ENCODE results near the gene UVRAG. TPM values are rescaled to one million over a fixed set of nuclear protein-coding genes. Genes with fewer than 3 reads are reported as not detected.

UVRAG gene
- total RNA-seq, 1 donor = 28.2 TPM

DNA sequence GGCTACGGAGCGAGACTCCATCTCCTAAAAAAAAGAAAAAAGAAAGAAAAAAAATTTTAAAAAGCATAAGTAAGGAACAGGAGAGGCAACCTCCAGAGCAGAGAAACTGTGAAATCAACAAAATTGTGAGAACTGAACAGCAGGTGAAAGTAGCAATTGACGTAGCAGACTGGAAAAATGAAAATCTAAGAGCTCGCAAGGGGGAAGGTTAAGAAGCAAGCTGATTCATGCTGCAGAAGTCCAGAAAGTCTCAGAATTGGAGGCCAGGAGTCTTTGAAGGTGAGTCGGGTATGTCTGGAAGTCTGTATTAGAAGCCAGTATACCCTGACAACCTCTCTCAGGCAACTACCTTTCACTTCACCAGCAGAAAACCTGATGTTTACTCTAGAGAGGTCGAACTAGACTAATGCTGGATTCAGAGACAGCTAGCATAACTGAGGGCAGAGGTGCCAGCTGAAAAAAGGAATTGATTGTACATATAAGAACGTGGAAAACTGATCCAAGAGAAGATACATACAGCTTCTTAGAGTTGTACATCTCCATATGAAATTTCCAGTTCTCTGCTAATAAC is 229.8 kb downstream of the UVRAG start:
- TF ChIP-seq, protein P1, sequence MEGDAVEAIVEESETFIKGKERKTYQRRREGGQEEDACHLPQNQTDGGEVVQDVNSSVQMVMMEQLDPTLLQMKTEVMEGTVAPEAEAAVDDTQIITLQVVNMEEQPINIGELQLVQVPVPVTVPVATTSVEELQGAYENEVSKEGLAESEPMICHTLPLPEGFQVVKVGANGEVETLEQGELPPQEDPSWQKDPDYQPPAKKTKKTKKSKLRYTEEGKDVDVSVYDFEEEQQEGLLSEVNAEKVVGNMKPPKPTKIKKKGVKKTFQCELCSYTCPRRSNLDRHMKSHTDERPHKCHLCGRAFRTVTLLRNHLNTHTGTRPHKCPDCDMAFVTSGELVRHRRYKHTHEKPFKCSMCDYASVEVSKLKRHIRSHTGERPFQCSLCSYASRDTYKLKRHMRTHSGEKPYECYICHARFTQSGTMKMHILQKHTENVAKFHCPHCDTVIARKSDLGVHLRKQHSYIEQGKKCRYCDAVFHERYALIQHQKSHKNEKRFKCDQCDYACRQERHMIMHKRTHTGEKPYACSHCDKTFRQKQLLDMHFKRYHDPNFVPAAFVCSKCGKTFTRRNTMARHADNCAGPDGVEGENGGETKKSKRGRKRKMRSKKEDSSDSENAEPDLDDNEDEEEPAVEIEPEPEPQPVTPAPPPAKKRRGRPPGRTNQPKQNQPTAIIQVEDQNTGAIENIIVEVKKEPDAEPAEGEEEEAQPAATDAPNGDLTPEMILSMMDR (IDR thresholded peaks at IDR 0.05; ENCODE audit: extremely low read depth, low read depth, low read length) = no peak
- Histone ChIP-seq H2AFZ (ENCODE audit: low read length) (no peak overlapping the region), H3K36me3 (ENCODE audit: insufficient read depth, low read length) (no peaks in the 10 kb centered on the region), H3K9me3 (ENCODE audit: low read depth, low read length) (no peaks in the 10 kb centered on the region), H3K4me1 (ENCODE audit: insufficient read depth, low read length) (peaks cover 8% of the 10 kb centered on the region), H3K27ac (ENCODE audit: low read depth, low read length) (no peak overlapping the region), H3K4me2 (ENCODE audit: insufficient read depth, low read length) (no peak overlapping the region), H3K27me3 (ENCODE audit: insufficient read depth, low read length) (no peaks in the 10 kb centered on the region), H3K4me3 (ENCODE audit: insufficient read depth, low read length) (no peak overlapping the region), H3K79me2 (ENCODE audit: insufficient read depth, low read length) (no peaks in the 10 kb centered on the region), H4K20me1 (ENCODE audit: insufficient read depth, low read length) (no peaks in the 10 kb centered on the region)
- DNase-seq (ENCODE audit: insufficient read length, low spot score, missing footprints) = no peak

DNA sequence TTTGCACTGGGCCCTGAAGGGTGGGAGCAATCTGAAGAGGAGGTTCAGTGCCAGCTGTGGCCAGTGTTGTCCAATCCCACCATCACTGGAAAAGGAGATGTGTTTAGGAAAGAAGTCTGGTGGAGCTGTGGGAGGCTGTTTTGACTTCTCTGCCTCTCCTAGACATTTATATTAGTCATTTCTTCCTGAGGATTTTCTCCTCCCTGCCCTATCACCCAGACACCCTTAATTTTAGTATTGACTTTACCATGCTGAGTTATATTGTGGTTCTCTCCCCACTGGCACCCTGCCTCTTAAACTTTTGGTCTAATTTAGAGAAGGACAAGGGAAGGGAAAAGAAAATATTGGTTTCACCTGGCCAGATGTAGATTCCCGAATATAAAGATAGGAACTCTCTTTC is 232.2 kb downstream of the UVRAG start:
- no peak overlapping the region for H3K27ac ChIP-seq (ENCODE audit: low read depth, low read length)
- H4K20me1 ChIP-seq (ENCODE audit: insufficient read depth, low read length) = peaks cover 3% of the 10 kb centered on the region
- no peaks in the 10 kb centered on the region for H3K79me2 ChIP-seq (ENCODE audit: insufficient read depth, low read length)
- H3K27me3 ChIP-seq (ENCODE audit: insufficient read depth, low read length) = no peaks in the 10 kb centered on the region
- no peak overlapping the region for H3K4me3 ChIP-seq (ENCODE audit: insufficient read depth, low read length)
- no peak overlapping the region for H2AFZ ChIP-seq (ENCODE audit: low read length)
- peak; percentile 91 for DNase-seq (ENCODE audit: insufficient read length, low spot score, missing footprints)
- peaks cover 8% of the 10 kb centered on the region for H3K4me1 ChIP-seq (ENCODE audit: insufficient read depth, low read length)
- H3K4me2 ChIP-seq (ENCODE audit: insufficient read depth, low read length) = no peak overlapping the region
- TF ChIP-seq, protein P1 (IDR thresholded peaks at IDR 0.05; ENCODE audit: extremely low read depth, low read depth, low read length) = no peak
- no peaks in the 10 kb centered on the region for H3K36me3 ChIP-seq (ENCODE audit: insufficient read depth, low read length)
- no peaks in the 10 kb centered on the region for H3K9me3 ChIP-seq (ENCODE audit: low read depth, low read length)

DNA sequence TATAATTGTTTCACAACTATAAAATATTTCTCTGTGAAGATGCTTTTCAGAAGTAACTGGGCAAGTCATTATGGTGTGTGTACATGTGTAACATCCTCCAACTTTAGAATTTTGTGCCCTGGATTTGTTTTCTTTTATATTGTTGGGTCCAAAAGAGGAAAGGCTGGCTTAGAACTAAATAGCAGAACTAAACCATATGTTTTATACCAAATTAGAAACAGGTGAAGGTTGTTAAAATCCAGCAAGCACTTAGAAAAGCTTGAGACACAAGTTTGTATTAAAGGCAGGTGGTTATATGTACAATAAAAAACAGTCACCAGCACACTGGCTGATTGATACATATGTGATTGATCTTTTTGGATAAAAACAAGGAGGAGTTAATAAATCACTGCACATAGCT is 232.8 kb downstream of the UVRAG start:
- H3K9me3 ChIP-seq (ENCODE audit: low read depth, low read length) = no peaks in the 10 kb centered on the region
- peaks cover 8% of the 10 kb centered on the region for H3K4me1 ChIP-seq (ENCODE audit: insufficient read depth, low read length)
- no peak overlapping the region for H3K4me2 ChIP-seq (ENCODE audit: insufficient read depth, low read length)
- H3K79me2 ChIP-seq (ENCODE audit: insufficient read depth, low read length) = no peaks in the 10 kb centered on the region
- no peaks in the 10 kb centered on the region for H3K36me3 ChIP-seq (ENCODE audit: insufficient read depth, low read length)
- H3K4me3 ChIP-seq (ENCODE audit: insufficient read depth, low read length) = no peak overlapping the region
- peaks cover 3% of the 10 kb centered on the region for H4K20me1 ChIP-seq (ENCODE audit: insufficient read depth, low read length)
- H2AFZ ChIP-seq (ENCODE audit: low read length) = no peak overlapping the region
- TF ChIP-seq, protein P1 (IDR thresholded peaks at IDR 0.05; ENCODE audit: extremely low read depth, low read depth, low read length) = no peak
- H3K27me3 ChIP-seq (ENCODE audit: insufficient read depth, low read length) = no peaks in the 10 kb centered on the region
- no peak for DNase-seq (ENCODE audit: insufficient read length, low spot score, missing footprints)
- H3K27ac ChIP-seq (ENCODE audit: low read depth, low read length) = no peak overlapping the region

DNA sequence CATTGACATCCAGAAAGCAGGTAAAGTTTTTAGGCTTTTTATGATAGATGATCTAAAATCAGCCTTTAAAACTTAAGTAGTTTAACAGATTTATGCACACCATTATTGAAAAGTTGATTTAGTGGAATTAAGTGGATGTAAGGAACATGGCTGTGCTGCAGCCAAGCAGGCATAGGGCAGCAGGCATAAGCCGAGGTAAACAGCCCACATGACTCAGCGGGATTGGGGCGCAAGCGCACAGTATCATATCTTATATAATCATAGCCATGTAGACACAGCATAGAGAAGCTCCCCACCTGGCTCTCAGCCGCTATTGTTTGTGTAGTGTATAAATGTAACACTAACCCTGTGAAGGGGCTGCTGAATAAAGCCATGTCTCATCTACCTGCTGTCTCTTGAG is 233.8 kb downstream of the UVRAG start:
- Histone ChIP-seq H3K4me1 (ENCODE audit: insufficient read depth, low read length) (peaks cover 8% of the 10 kb centered on the region), H3K79me2 (ENCODE audit: insufficient read depth, low read length) (no peaks in the 10 kb centered on the region)
- TF ChIP-seq, protein P1 (IDR thresholded peaks at IDR 0.05; ENCODE audit: extremely low read depth, low read depth, low read length) = no peak

More for the DNA sequence above, 233.8 kb downstream of the UVRAG start:
- H3K36me3 ChIP-seq (ENCODE audit: insufficient read depth, low read length) = no peaks in the 10 kb centered on the region
- no peaks in the 10 kb centered on the region for H3K27me3 ChIP-seq (ENCODE audit: insufficient read depth, low read length)
- DNase-seq (ENCODE audit: insufficient read length, low spot score, missing footprints) = no peak
- no peak overlapping the region for H3K4me3 ChIP-seq (ENCODE audit: insufficient read depth, low read length)
- no peaks in the 10 kb centered on the region for H3K9me3 ChIP-seq (ENCODE audit: low read depth, low read length)
- no peak overlapping the region for H3K4me2 ChIP-seq (ENCODE audit: insufficient read depth, low read length)
- H2AFZ ChIP-seq (ENCODE audit: low read length) = no peak overlapping the region
- no peak overlapping the region for H3K27ac ChIP-seq (ENCODE audit: low read depth, low read length)
- H4K20me1 ChIP-seq (ENCODE audit: insufficient read depth, low read length) = peaks cover 3% of the 10 kb centered on the region

Data from osteoblast (primary cell).